Fibroblast of upper back skin (primary cell): Measurements from ENCODE around the gene PDIA6.

Experiments
- DNase-seq: peaks from one replicate; pipeline ENCODE4 v3.0.0-alpha.2; 2013

Gene PDIA6

DNA sequence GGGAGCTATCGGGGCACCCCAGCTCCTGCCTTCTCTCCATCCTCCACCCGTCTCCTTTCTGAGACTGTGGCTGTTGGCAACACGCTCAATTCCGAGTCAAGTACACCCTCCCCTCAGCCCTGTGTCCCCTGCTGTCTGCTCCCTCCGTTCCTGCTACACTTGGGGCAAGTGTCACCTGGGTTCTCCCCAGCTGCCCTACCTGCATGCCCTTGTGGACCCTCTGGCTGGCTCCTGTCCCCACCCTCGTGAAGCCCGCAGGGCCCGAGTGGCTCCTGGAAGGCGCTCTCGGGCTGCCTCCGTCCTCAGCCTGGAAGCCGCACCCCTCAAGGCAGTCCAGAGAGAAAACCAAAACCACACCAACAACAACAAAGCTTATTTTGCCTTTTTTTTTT lies 33.9 kb downstream of the PDIA6 start:
- no peak for DNase-seq

DNA sequence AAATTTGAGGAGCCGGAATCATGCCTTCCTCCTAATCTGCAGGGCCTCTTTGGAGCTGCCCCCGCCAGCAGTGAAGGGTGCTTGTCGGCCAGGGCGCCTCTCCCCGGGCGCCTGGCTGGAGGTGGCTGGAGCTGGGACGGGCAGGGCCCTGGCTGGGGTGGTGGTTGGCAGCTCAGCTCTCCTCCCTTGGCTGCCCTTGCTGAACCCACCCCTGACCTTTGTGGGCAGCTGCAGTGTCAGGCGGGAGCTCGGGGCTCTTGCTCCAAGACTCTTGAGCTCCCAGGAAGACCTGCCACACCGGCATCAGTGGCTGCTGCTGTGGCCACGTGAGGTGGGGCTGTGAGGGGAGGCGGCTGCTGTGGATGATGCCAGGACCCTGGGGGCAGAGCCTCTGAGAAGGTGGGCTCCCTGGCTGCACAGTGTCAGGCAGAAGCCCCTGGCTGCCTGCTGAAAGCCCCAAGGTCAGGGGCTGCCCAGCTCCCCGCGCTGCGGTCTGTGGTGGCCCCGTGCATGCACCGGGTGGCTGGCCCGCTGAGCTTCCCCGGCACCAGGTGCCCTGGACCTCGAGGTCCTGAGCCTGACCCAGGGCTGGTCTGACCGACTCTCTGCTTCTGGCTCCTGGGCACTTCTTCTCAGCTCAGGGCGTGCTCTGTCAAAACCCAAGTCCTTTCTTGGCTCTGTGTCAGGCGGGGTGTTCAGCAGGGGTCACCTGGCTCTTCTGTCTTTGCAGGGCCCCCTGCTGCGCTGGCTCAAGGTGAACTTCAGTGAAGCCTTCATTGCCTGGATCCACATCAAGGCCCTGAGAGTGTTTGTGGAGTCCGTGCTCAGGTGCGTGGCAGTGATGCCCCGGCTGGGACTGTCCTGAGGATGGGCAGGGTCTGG lies 34.5 kb downstream of the PDIA6 start:
- no peak for DNase-seq

DNA sequence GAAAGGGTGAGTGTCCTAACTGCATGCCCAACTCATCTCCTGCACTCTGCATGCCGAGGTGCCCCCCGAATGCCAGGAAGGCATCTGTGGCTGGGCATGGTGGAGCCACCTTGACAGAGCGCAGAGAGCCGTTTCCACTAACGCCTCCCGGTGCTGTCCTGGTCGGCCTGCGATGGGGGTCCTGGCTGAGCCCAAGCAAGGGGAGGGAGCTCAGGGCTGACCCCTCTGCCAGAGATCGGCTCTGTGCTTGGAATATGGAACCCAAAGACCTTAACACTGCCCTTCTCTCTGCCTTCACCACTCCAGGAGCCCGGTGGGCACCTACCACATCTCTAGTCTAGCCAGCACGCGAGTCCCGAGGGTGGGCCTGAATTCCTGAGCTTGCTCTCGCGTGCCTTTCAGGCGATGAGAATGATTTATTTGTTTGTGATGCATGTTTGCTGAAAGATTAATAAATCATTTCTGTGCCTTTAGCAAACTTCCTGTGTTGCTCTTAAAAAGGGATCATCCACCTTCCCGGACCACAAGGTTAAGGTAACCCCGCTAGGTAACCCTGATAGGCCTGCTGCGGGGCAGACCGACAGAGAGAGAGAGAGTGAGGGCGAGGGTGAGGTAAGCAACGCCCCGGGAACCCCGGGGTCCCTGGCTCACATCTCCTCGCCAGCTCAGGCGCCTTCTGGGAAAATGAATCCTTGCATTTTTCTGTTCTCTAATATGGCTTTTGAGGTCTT lies 35.3 kb downstream of the PDIA6 start:
- no peak for DNase-seq

DNA sequence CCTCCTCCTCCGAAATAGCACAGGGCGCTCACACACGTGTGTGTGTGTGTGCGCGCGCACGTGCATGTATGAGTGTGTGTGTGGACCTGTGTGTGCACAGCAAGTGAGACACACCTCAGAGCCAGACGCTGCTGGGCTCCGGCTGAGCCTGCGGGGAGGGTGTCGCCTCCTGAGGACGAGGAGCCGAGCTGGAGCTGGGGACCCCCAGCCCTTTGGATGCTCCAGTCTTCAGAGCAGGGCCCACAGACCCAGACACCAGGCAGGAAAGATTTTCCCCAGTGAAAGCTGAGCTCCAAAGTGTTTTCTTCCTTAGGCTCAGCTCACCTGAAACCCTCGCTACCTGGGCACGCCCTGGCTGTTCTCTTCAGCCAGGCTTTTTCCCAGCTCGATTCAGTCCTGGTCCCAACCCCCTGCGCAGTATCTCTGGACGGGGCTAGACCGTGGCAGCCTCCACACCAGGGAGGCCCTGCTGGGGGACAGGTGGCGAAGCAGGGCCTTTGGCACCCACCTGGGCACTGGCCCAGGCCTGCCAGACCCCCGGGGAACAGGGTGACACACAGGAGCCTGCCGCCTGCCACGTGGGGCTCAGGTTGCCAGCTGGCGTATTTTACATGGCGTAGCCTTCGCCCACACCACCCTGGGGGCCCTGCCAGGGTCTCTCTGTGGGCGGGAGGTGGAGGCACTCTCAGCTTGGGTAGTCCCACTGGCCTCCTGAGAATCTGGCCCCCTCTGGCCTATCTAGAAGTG lies 36.2 kb downstream of the PDIA6 start:
- no peak for DNase-seq

DNA sequence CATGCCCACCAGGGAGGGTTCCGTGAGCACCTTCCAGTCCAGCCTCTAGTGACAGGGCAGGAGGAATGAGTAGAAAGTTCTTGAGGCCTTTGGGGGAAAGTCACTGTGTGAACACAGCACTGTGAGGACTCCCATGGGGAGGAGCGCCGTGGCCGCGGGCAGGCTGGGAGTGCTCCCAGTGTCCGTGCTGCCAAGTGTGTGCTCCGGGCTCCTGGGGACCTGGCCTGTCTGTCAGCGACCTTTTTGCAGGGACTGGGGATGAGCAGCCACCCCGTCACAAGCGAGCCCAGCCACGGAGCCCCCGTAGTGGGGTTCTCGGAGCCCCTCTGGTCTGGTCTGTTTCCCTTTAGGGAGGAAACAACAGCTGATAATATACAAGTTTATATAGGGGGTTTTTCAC lies 36.8 kb downstream of the PDIA6 start:
- no peak for DNase-seq

DNA sequence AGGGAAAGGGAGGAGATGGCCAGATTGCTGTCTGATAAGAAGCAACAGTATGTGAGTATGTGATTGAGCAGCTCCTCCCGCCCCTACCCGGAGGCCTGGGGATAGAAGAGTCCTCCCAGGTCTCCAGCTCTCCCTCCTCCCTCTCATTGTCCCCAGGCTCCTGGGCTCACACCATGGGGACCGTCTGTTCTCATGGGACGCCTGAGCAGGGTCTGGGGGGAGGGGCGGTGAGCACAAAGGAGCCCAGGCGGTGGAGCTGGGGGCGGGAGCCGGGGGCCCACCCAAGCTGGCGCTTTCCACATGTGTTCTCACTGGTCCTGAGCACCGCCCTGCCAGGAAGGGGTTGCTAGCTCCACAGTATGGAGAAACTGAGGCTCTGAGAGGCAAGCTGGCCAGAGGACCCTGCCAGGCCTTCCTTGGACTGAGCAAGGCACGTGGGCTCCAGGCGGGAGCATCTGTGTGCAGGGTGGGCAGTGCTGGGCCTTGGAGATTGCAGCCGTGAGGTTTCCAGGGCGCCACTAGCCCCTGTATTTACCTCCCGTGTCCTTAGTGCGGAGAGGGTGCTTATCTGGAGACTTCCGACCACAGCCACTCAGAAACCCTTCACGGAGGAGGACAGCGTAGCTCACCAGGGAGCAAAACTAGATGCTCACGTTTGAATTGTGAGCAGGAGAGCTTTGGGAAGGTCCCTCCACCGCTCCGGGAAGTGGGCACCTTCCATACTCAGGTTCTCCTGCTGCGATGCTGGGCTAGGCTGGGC lies 37.4 kb downstream of the PDIA6 start:
- no peak for DNase-seq

DNA sequence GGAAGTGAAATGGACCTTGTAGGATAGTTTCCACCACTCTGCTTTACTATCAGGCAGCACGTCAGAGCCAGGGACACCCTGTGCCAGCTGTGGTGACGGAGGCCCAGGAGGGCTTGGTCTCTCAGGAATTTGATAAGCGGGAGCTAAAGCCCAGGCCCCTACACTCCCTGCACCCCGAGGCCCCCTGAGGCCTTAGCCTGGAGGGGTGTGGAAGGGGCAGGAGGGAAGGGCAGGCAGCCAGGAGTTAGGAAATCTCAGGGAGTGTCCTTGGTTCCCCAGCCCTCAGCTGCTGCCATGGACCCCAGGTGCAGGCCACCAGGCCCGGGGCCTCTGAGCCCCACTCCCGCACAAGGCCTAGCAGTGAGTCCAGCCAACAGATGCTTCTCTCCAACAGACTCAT lies 38.2 kb downstream of the PDIA6 start:
- no peak for DNase-seq

DNA sequence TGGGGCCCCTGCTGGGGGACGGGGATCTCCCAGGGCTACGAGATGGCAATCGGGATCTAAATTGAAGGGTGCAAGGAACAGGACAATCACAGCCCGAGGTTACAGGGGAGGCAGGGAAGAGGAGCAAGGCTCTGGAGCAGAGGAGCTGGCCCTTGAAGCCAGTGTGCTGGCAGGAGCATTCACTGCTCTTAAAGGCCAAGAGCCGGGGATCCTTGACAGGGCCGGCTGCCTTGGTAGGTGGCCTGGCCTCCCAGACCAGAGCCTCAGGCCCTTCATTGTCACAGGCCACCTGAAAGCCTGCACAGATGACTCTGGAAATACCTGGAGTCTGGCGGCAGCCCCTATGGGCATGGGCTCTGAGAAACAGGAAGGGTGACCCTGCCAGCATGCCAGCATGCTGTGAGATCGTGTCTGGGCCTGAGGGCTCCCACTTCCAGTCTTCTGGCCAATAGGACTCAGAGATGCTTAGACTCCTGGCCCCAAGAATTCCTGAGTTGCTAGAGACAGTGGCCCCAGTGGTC lies 38.7 kb downstream of the PDIA6 start:
- DNase-seq: no peak

DNA sequence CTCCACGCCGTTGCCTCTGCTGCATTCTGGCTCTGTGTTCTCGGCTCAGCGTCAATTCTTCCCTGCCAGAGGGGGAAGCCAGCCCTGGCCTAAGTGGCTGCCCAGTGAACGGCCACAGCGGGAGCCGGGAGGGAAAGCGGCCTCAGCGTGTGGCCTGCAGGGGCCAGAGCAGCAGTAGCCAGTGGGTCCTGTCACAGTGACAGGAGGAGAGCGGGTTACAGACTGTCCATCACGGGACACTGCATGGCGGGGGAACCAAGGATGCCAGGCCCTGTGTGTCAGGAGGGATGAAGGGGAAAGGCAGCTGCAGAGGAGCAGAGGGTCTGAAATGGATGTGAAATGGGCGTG lies 39.7 kb downstream of the PDIA6 start:
- DNase-seq: no peak

DNA sequence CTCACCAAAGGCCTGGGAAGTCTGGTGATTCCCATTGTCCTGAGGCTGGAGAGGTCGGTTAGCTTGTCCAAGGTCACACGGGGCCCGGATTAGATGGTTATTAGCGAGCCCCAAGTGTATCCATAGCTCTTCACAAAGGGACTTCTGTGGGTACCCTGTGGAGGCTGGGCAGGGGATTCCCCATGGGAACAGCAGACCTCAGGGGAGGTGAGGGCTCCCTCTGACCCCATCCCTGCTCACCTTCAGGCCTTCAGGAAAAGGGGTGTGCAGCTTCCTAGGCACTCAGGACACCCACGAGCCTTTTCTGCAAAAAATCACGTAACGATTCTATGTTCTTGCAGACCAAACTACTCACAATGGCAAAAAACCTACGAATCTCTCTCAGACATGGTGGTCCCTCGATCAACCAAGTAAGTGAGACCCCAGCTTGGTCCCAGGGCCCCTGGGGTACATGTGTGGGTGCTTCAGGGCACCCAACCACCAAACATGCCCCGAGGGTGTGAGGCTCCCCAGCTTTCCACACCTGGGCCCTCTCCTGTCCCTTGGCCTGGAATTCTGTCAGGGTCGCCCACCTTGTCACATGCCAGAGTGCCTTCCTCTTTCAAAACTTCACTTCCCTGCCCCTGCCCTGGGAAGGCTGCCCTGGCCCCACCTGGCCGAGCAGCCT lies 40.3 kb downstream of the PDIA6 start:
- DNase-seq: no peak

DNA sequence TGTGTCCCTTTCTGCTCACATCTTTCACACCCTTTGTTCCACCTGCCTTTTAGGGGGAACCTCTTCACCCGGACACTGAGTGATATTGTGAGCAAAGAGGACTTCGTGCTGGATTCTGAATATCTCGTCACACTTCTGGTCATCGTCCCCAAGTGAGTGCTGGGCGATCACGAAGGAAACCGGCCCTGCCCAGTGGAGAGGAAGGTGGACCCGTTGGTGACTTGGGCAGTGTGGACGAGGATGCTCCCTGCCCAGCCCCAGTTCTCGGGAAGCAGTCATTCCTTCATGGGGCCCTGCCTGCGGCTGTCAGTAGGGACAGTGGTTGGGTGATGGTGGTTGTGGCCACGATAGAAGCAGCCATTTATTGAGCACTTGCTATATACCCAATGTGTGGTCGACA lies 40.8 kb downstream of the PDIA6 start:
- no peak for DNase-seq

DNA sequence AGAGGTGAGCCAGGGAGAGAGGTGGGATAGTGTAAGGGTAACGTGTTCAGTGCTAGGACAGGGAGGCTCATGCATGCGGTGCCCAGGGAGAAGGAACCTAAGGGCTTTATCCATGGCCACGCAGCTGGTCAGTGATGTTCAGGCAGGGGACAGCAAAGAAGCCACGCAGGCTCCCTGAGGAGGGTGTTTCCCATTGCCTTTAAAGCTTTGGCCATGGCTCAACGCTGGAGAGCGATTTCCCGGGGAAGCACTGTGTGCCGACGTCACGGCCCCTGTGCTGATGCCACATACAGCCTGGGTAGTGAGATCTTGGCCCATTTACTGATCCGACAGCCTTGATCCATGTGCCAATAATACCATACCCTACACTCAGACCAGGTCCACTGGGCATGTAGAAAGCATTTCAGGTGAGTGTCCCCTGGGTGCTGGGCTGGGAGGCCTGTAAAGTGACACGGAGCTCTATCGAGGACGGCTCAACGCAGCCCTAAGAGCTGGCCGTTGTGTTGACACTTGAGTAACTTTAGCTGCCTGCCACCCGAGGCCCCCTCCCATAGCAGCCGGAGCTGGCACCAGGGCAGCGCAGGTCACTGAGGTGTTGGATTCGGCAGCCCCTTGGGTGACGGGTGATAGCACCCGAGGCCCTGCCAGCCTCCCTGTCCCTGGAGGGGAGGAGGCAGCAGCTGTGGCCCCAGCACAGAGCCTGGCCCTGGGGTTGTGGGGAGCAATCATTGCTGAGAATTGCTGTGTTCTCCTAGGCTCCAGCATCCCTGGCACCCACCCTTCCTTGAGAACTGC lies 41.4 kb downstream of the PDIA6 start:
- no peak for DNase-seq

DNA sequence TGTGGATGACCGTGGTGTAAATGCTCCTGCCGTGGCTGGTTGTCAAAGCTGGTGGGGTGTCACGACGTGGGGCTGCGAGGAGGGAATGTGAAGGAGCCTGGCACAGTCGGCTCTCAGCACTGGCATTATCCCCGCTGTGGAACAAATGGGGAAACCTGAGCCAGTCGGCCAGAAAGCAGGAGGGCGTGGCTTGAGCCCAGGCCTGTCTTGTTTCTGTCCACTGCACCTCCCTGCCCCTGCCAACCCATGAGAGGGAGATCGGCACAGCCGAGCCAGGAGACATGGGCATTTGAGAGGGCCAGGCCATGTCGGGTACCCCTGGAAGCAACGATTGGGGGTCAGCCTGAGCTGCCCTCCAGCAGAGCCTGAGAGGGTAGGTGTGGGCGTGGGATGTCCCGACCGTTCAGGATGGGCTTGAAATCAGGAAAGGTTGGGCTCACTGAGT lies 44.5 kb downstream of the PDIA6 start:
- no peak for DNase-seq

DNA sequence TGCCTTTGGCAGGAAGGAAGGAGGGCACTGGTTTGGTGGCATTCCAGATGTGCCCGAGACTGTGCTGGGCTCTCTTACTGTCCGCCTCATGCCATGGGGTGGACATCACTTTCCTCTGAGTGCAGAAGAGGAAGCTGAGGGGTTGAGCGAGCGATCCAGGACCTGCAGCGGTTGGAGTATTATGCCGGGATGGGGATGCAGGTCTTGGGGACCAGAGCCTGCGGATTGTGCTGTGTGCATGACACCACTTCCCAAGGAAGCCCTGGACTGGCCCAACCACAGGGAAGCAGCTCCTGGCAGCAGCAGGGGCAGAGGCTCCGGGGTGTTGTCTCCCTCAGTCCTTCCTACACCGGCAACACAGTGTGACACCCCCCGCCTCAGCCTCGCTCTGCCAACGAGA lies 46.7 kb downstream of the PDIA6 start:
- DNase-seq: no peak

DNA sequence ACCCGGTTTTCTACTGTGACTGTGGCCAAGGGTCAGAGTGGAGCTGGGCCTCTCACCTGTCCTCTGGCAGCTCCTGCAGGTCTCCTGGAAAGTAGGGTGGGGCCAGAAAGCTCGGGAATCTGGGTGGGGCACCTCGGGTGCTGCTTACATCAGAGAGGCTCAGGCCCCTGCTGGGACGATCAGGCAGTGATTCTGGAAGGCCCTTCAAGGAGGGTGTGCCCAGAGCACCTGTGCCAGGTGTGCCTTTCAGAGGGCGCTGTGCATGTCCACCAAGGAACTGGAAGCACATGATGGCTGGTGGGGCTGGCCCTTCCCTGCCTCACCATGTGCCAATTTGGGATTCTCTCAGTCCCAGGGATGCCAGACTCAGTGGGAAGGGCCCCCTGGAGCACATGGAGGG lies 47.1 kb downstream of the PDIA6 start:
- DNase-seq: no peak

DNA sequence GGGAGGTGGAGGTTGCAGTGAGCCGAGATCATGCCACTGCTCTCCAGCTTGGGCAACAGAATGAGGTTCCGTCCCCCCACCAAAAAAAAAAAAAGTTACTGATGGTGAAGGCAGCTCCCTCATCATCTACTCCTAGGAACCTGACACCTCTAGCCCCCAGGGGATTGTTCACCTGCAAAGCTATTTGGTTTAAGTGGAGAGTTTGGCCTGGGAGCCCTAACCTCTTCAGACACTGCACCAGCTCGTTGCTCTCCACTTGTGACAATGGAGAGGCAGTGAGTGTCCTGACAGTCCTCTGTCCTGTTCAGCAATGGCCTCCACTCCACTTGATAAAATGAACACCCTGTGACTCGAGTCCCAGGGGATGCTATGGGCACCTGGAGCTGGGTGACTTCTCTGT lies 47.7 kb downstream of the PDIA6 start:
- DNase-seq: no peak

DNA sequence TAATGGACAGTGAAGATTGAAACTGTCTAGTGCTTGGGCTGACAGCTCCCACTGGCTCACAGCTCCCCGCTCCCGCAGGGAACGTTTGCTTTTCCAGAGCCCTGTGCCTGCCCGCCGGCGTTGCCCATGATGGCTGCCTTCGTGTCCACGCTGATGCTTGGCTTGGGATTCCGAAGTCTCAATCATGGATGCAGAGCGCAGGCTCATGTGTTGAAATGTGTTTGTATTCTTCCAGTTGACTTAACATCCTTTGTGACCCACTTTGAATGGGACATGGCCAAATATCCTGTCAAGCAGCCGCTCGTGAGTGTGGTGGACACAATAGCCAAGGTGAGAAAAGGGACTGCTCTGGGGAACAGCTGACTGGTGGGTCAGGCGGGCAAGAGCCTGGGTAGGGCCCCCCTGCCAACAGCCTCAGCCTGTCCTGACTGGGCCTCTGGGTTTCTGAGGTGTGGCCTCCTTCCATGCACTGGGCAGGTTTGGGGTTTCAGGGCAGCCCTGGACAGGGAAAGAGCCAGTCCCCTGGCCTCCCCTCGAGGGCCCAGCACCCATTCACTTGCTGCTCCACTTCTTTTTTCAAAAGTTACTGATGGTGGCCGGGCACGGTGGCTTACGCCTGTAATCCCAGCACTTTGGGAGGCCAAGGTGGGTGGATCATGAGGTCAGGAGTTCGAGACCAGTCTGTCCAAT lies 48.3 kb downstream of the PDIA6 start:
- no peak for DNase-seq

DNA sequence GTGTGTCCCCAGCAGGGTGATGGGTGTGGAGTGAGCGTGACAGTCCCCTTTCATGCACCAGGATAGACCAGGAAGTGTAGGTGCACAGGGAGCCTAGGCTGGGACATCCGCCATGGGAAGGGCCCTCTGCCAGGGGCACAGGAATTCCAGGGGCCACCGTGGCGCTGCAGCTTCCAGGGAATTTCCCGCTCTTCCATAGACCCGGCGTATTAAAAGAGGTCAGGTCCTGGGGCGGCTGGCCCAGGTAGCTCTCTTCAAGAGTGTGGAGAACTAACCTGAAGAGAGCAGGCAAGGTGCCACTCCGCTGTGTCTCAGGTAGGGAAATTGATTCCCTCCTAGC lies 49.2 kb downstream of the PDIA6 start:
- DNase-seq: no peak

DNA sequence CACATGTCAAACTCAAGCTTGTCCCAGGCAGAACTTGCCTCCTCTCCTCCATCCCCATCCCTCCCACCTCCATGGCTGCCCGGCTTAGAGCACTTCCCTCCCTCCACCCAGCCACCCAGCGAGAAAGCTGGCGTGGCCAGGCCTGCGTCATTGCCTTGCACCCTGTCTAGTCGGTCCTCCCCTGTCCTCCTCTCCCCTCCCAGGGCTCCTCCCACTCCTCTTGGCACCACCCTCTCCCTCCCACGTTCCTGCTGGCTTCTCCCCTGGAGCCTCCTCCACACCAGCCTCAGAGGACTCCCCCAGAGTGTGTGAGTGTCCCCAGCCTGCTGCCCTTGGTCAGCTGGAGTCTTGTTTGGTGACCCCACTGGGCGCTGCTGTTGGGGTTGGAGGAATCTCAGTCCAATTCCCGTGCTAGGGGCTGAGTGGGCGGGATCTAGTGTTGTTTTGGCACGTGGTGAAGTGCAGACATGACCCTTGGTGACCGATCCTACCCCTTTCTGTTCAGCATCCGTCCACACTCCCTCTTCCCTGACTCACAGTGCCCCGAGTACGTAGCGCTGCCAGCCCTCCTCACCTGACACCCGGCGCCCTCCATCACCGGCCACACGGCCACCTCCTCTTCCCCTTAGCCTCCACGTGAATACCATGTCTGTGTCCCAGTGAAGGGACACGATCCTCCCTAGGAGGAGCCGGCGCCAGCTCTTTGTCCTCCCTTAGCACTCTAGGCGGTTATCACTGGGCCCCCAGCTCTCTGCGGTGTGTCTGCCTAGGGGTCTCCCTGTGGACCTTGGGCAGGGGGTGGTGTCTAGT lies 49.7 kb downstream of the PDIA6 start:
- DNase-seq: no peak

DNA sequence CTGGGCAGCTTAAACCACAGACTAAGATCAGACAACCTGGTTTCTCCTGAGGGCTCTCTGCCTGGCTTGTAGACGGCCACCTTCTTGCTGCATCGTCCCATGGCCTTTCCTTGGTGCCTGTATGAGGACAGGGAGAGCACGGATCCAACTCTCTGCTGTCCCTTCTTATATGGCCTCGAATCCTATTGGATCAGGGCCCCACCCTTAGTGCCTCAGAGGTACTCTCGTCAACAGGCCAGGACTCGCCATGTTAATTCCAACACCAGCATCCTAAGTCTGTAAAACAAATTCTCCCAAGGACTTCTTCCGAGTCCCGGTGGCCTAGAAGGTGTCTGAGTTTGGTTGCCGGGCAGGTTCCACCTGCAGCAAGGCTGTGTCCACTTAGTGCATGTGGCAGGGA lies 51.0 kb downstream of the PDIA6 start:
- DNase-seq: no peak
